SK-N-MC (cell line): ENCODE data around the gene PRKCB.

Source experiments
- DNase-seq: peaks from one replicate; pipeline ENCODE4 v3.0.0-alpha.2; 2011; ENCODE audit warnings: low read depth, low spot score
- H3K27ac ChIP-seq: fragments of 200-600 bp; sonication (generic); 2 replicates; pipeline ENCODE4 v1.5.1; 2016; ENCODE audit warnings: mixed run types
- H3K36me3 ChIP-seq: fragments of 200-600 bp; sonication (generic); 2 replicates; pipeline ENCODE4 v1.6.1; 2017; ENCODE audit warnings: antibody characterized with exemption, low read length, mixed read lengths; ENCODE audit not compliant: insufficient read depth
- H3K4me3 ChIP-seq: fragments of 200-600 bp; sonication (generic); 2 replicates; pipeline ENCODE4 v1.5.1; 2016
- H3K9ac ChIP-seq: fragments of 200-600 bp; sonication (generic); 2 replicates; pipeline ENCODE4 v1.8.0; 2017; ENCODE audit warnings: mixed run types, mixed read lengths; ENCODE audit not compliant: insufficient read length
- H3K9me3 ChIP-seq: fragments of 200-600 bp; sonication (generic); 2 replicates; pipeline ENCODE4 v1.6.1; 2017; ENCODE audit warnings: low read depth, mild to moderate bottlenecking, antibody characterized with exemption, low read length, moderate library complexity, mixed read lengths
- EZH2 ChIP-seq: fragments of 200-600 bp; sonication (generic); IDR thresholded peaks from one replicate; pipeline ENCODE4 v1.6.1; 2017; ENCODE audit warnings: antibody characterized with exemption
- FOXP2 ChIP-seq: optimal IDR thresholded peaks from 2 replicates; pipeline ENCODE3; 2011; ENCODE audit warnings: mild to moderate bottlenecking, moderate library complexity; ENCODE audit not compliant: insufficient read depth; ENCODE audit errors: extremely low read length, control extremely low read depth
- POLR2AphosphoS5 ChIP-seq: IDR thresholded peaks from 2 replicates; pipeline ENCODE4 v1.6.1; 2012; ENCODE audit warnings: mild to moderate bottlenecking, low read depth, low read length, borderline replicate concordance

PRKCB gene

DNA sequence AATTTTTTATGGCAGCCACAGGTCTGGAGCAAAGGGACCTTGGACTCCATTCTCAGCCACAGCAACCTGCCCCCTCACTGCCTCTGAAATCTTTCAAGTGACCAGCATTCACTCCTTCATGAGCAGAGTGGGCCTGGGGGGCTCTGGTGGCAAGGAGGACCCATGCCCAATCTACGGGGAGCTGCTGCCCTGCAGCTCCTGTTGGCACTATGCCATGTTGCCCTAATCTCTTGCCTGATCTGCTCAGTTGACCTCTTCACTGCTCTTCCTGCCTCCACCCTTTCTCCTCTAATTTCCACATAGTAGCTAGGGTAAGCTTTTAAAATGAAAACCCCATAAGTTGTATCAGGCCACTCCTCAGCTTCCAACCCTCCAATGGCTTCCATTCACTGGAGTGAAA lies 2.9 kb upstream of the PRKCB start:
- H3K4me3 ChIP-seq, result no peak overlapping the region
- no peaks in the 10 kb centered on the region for H3K36me3 ChIP-seq
- H3K27ac ChIP-seq, result no peak overlapping the region
- H3K9me3 ChIP-seq, result no peaks in the 10 kb centered on the region
- DNase-seq, result no peak
- no peak overlapping the region for H3K9ac ChIP-seq
- TF ChIP-seq EZH2 (no peak), POLR2AphosphoS5 (no peak), FOXP2 (no peak)

DNA sequence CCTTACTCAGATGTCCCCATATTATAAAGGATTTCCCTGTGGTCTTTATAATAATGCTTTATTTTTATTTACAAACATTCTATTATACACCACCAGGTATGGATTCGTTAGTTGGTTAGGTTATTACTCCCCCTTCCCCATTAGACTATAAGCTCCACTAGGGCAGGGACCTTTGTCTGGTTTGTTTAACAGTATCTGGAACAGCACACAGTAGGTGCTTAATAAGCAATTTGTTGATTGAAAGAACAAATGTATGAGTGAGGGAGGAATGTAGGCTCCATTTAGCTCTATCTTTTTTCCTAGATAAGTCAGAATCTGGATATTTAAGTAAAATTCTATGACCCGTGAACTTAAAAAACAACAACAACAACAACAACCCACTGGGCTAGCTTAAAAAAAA lies 2.3 kb upstream of the PRKCB start:
- Histone ChIP-seq H3K9me3 (no peaks in the 10 kb centered on the region), H3K36me3 (no peaks in the 10 kb centered on the region), H3K27ac (no peak overlapping the region), H3K9ac (no peak overlapping the region), H3K4me3 (no peak overlapping the region)
- no peak for TF ChIP-seq POLR2AphosphoS5
- TF ChIP-seq FOXP2, result no peak
- no peak for TF ChIP-seq EZH2
- no peak for DNase-seq

DNA sequence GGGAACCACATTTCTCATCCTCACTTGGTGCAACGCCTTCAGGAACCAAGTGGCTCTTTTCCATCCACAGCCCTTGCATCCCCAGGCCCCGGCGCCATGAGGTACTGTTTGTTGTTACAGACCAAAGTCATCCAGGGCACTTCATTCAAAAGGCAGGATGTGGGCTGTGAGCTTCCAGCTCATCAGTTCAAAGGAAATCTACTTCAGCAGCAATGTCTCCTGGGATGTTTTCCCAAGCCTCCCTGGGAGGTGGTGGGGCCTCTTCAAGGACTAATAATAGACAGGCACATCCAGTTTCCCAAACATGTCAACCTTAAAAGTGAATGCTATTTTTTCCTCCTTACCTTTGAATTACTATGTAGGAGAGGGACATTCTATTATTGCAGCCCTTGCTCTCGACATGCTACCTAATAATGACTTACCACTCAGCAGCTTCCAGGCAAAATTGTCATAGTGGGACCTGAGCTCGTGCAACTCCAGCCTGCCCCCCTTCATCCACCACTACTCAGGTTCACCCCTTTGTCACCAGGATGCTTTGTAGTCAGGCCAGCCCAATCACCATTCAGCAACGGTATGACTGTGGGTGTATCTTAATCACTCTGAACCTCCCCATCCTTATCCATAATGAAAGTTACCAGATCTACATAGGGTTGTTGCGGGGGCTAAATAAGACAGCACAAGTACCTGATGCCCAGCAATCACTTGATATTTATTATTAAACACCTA lies 1.7 kb upstream of the PRKCB start:
- H3K4me3 ChIP-seq, result no peak overlapping the region
- peaks cover 5% of the 10 kb centered on the region; the same call in 1 of the 2 replicates for H3K36me3 ChIP-seq
- no peaks in the 10 kb centered on the region for H3K9me3 ChIP-seq
- no peak for DNase-seq
- H3K27ac ChIP-seq, result no peak overlapping the region
- no peak overlapping the region for H3K9ac ChIP-seq
- no peak for TF ChIP-seq POLR2AphosphoS5
- TF ChIP-seq EZH2, result no peak
- TF ChIP-seq FOXP2, result no peak

DNA sequence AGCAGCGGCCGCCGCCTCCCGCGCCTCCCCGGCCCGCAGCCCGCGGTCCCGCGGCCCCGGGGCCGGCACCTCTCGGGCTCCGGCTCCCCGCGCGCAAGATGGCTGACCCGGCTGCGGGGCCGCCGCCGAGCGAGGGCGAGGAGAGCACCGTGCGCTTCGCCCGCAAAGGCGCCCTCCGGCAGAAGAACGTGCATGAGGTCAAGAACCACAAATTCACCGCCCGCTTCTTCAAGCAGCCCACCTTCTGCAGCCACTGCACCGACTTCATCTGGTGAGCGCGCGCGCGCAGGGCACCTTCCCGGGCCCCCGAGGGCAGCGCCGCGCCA lies 258 bp downstream of the PRKCB start:
- peak overlapping the region; percentile 90 for H3K4me3 ChIP-seq

DNA sequence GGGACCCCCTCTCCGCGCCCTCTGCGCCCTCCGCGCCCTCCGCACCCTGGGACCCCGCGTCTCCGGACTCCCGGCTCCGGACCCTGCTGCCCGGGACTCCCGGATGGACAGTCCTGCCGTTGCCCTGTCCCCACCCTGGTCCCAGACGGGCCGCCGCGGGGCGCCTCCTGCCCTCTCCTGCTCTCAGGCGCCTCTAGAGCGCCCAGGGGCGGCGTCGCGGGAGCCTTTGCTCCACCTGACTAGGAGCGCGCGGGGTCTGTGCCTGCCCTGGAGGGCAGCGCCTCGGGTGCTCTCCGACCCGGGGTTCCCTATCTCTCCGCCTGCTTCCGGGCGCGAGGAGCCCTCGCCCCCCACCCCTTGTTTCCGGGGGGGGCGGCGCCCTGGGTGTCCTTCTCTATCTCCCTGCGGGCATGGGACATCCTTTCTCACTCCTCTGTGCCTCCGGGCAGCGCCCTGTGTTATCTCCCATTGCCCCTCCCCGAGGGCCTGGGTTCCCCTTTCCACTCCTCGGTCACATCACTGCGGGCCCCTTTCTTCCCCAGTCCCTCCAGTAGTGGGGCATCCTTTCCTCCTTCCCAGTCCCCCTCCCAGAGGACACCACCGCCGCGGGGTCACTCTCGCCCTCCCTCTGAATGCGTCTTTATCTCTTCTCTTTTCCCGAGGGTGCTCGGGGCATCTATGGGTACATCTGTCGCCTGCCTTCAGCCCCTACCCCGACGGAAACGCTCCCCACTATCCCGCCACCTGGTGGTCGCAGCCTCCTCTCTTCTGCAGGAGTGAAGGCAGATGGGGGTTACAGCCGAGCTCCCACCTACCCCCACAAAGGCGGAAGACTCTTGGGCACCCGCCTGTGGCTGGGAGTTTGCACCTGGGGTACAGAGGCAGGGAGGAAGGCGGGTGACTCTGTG lies 875 bp downstream of the PRKCB start:
- DNase-seq, result no peak
- H3K4me3 ChIP-seq, result peak overlapping the region; percentile 90
- TF ChIP-seq FOXP2 (no peak), POLR2AphosphoS5 (no peak), EZH2 (no peak)
- H3K9ac ChIP-seq, result peak overlapping the region; percentile 72
- no peak overlapping the region for H3K27ac ChIP-seq
- no peaks in the 10 kb centered on the region for H3K9me3 ChIP-seq
- peaks cover 20% of the 10 kb centered on the region; the same call in 1 of the 2 replicates for H3K36me3 ChIP-seq

More for the DNA sequence above, 258 bp downstream of the PRKCB start:
- TF ChIP-seq POLR2AphosphoS5 (no peak), FOXP2 (no peak), EZH2 (no peak)
- peak overlapping the region; percentile 72 for H3K9ac ChIP-seq
- no peak overlapping the region for H3K27ac ChIP-seq
- no peaks in the 10 kb centered on the region for H3K9me3 ChIP-seq
- peaks cover 20% of the 10 kb centered on the region; the same call in 1 of the 2 replicates for H3K36me3 ChIP-seq
- no peak for DNase-seq

DNA sequence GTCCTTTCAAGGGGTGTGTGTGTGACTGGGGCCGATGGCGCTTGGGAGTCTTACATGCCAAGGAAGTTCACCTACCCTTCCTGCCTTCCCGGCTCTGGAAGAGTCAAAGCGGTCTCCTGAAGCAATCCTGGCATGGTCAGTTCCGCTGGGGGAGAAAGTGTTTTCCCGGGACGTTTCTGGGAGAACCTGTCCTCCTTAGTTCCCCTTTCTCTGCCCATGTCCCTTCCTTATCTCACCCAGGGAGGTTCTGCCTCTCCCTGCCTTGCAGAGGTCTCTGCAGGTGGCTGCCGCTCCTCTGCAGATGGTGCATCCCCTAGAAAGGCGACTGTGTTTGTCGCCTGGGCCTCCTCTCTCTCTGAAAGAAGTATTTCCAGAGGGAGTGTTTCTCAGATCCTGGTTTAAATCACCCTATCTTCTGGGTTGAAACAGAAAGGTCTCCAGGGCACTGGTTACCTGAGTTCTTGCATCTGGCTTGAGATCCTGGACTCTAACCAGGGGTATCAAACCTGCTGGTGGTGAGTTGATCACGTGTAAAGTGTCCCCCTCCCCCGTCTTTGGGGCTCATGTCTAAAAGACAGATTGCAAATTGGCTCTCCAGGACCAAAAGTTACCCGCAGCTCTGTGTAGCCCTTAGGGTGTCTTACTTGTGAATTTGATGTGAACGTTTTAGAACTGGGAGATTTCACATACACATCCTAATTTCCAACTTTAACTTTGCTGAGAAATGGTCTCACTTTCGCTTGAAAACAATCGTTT lies 1.9 kb downstream of the PRKCB start:
- Histone ChIP-seq H3K27ac (no peak overlapping the region; the same call in 1 of the 2 replicates), H3K36me3 (peaks cover 26% of the 10 kb centered on the region; the same call in 1 of the 2 replicates), H3K9ac (peak overlapping the region; percentile 72), H3K4me3 (peak overlapping the region; percentile 90), H3K9me3 (no peaks in the 10 kb centered on the region)
- TF ChIP-seq FOXP2 (no peak), EZH2 (no peak), POLR2AphosphoS5 (no peak)
- DNase-seq, result no peak

DNA sequence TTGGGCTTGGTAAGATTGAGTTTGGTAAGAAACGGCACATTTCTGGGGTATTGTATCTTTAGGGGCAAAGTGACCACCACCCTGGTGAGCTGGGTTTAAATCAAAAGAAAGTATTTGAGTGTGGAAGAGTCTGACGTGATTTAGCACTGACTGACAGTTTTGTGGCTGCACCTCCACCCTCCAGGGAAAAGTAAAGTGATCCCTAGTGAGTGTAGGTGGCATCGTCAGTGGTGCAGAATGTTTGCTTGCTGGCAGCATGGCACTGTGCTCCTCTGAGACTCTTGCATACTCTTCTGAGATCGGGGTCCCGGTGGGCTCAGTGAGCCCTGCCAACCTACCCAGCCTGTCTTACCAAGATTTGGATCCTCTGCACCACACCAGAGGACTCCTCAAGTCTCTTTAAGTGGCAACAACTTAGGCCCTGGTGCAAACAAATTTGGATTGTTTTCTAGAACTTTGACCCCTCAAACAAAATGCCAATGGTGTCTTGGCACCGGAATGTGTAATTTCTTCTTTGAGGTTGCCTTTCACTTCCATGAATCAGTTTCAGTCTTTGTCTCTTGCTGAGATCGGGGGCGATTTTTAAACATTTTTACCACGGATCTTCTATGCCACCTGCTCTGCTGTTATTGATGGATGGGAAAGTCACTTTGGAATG lies 2.8 kb downstream of the PRKCB start:
- TF ChIP-seq FOXP2, result no peak
- no peak for TF ChIP-seq EZH2
- TF ChIP-seq POLR2AphosphoS5, result no peak
- Histone ChIP-seq H3K9ac (peak overlapping the region; percentile 23), H3K36me3 (peaks cover 31% of the 10 kb centered on the region; the same call in 1 of the 2 replicates), H3K27ac (no peak overlapping the region), H3K9me3 (no peaks in the 10 kb centered on the region), H3K4me3 (peak overlapping the region; percentile 90)
- no peak for DNase-seq
